WTC11 (cell line): Measurements from ENCODE around the gene CTBP1. TPM values are rescaled to one million over a fixed set of nuclear protein-coding genes. Genes with fewer than 3 reads are reported as not detected.

Source experiments
- ATAC-seq: fragments of 200-7000 bp; cut with Tn5 transposase; 2 replicates; pipeline ENCODE4 v1.10.0; 2021; ENCODE audit warnings: mild to moderate bottlenecking, moderate library complexity
- CTCF ChIA-PET: fragments of 300-600 bp; sonication (Branson Sonifier 250); formaldehyde crosslinking; loops from one replicate; lab custom pipeline; 2021; ENCODE audit warnings: antibody characterized with exemption; lab: Charles Lee
- POLR2A ChIA-PET: fragments of 350-600 bp; sonication (Branson Sonifier 250); formaldehyde crosslinking; loops from one replicate; lab custom pipeline; 2021; ENCODE audit warnings: antibody characterized with exemption; lab: Charles Lee
- DNase-seq: peaks from one replicate; pipeline ENCODE4 v3.0.0; 2021; ENCODE audit warnings: low spot score
- H3K27ac Mint-ChIP-seq: 2 replicates; pipeline ENCODE4 v1.8.0; 2021; ENCODE audit warnings: mixed read lengths
- H3K27me3 Mint-ChIP-seq: 2 replicates; pipeline ENCODE4 v1.8.0; 2021; ENCODE audit warnings: low read depth, mild to moderate bottlenecking, moderate library complexity, mixed read lengths
- H3K36me3 Mint-ChIP-seq: 2 replicates; pipeline ENCODE4 v1.8.0; 2021; ENCODE audit warnings: mixed read lengths
- H3K4me1 Mint-ChIP-seq: 2 replicates; pipeline ENCODE4 v1.8.0; 2022; ENCODE audit warnings: mixed read lengths
- H3K4me3 Mint-ChIP-seq: 2 replicates; pipeline ENCODE4 v1.8.0; 2021; ENCODE audit warnings: mild to moderate bottlenecking, moderate library complexity, mixed read lengths
- H3K9me3 Mint-ChIP-seq: 2 replicates; pipeline ENCODE4 v1.8.0; 2021; ENCODE audit warnings: mixed read lengths
- ATF6 ChIP-seq: sonication (generic); formaldehyde crosslinking; IDR thresholded peaks from 2 replicates; pipeline ENCODE4 v1.8.1; 2023; ENCODE audit warnings: mild to moderate bottlenecking, missing genetic modification reagents
- E2F1 ChIP-seq: sonication (generic); formaldehyde crosslinking; IDR thresholded peaks from 2 replicates; pipeline ENCODE4 v1.8.0; 2022; ENCODE audit warnings: mild to moderate bottlenecking, missing genetic modification reagents
- GRHL2 ChIP-seq: fragments of 250-450 bp; sonication (Bioruptor Pico); IDR thresholded peaks from 2 replicates; pipeline ENCODE4 v1.8.0; 2022; ENCODE audit warnings: mild to moderate bottlenecking, moderate library complexity; ENCODE audit not compliant: insufficient replicate concordance, severe bottlenecking
- KAT7 ChIP-seq: sonication (generic); formaldehyde crosslinking; IDR thresholded peaks from 2 replicates; pipeline ENCODE4 v1.8.1; 2023; ENCODE audit warnings: missing genetic modification reagents, mild to moderate bottlenecking, borderline replicate concordance
- NFYB ChIP-seq: sonication (generic); formaldehyde crosslinking; conservative IDR thresholded peaks from 2 replicates; pipeline ENCODE4 v1.8.0; 2022; ENCODE audit warnings: low read depth, missing genetic modification reagents
- TEAD1 ChIP-seq: sonication (generic); formaldehyde crosslinking; IDR thresholded peaks from 2 replicates; pipeline ENCODE4 v1.8.0; 2022; ENCODE audit warnings: mild to moderate bottlenecking, missing genetic modification reagents
- ZMAT4 ChIP-seq: fragments of 250-450 bp; sonication (Bioruptor Pico); IDR thresholded peaks from 2 replicates; pipeline ENCODE4 v1.9.0; 2021; ENCODE audit warnings: mild to moderate bottlenecking
- ZNF317 ChIP-seq: sonication (generic); formaldehyde crosslinking; IDR thresholded peaks from 2 replicates; pipeline ENCODE4 v1.8.1; 2023; ENCODE audit warnings: low read depth, mild to moderate bottlenecking, moderate library complexity, missing genetic modification reagents, borderline replicate concordance
- ZSCAN18 ChIP-seq: fragments of 250-450 bp; sonication (Bioruptor Pico); IDR thresholded peaks from 2 replicates; pipeline ENCODE4 v2.1.2; 2022; ENCODE audit warnings: mild to moderate bottlenecking, moderate library complexity
- total RNA-seq: library from RNA; stranded (reverse); gene quantifications from 3 replicates; pipeline ENCODE4 v1.2.3, GENCODE V29; 2021
- TF ChIP-seq, protein P1 (sequence below): fragments of 250-450 bp; sonication (Bioruptor Pico); IDR thresholded peaks from 2 replicates; pipeline ENCODE4 v1.9.0; 2021; ENCODE audit warnings: mild to moderate bottlenecking, borderline replicate concordance
- TF ChIP-seq, protein P2 (sequence below): sonication (generic); formaldehyde crosslinking; IDR thresholded peaks from 2 replicates; pipeline ENCODE4 v1.8.1; 2022; ENCODE audit warnings: mild to moderate bottlenecking, missing genetic modification reagents, moderate library complexity, borderline replicate concordance

CTBP1 gene
- total RNA-seq, 1 experiment from 2014 or later = 143 TPM

DNA sequence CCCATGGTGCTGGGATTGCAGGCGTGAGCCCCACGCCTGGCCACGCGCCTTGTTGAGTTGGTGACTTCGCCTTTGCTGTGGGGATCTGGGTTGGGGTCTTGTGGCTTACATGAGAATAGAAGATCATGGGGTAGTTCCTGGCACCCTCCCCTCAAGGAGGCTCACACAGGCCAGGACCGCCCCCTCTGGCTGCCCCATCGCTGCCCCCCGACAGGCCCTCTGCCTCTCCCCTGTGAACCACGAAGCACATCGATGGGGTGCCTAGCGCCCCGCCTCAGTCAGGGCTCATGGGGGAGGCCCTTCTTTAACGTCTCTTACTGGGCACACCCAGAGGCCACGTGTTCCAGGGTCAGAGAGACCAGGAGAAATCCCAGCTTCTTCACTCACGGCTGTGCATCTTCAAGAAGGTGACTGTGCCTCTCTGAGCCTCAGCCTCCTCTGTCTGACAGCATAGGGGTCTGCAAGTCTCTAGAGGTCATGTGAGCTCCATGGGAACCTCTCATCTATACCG lies 53.0 kb downstream of the CTBP1 start:
- H3K27ac Mint-ChIP-seq = no peak overlapping the region
- no peak overlapping the region for H3K4me3 Mint-ChIP-seq
- H3K4me1 Mint-ChIP-seq = no peaks in the 10 kb centered on the region
- H3K9me3 Mint-ChIP-seq = peaks cover 4% of the 10 kb centered on the region
- DNase-seq (peak; percentile 5), ATAC-seq (no peak)
- H3K27me3 Mint-ChIP-seq = peaks cover 3% of the 10 kb centered on the region; the same call in 1 of the 2 replicates
- CTCF ChIA-PET = no interaction called here
- POLR2A ChIA-PET = interaction anchor here (0.5 kb wide), 1 partner anchor 10 kb away, joined by 3 read pairs; no protein-coding TSS in a partner anchor
- TF ChIP-seq ATF6 (CRISPR knock-in tag) = no peak
- TF ChIP-seq, protein P1, sequence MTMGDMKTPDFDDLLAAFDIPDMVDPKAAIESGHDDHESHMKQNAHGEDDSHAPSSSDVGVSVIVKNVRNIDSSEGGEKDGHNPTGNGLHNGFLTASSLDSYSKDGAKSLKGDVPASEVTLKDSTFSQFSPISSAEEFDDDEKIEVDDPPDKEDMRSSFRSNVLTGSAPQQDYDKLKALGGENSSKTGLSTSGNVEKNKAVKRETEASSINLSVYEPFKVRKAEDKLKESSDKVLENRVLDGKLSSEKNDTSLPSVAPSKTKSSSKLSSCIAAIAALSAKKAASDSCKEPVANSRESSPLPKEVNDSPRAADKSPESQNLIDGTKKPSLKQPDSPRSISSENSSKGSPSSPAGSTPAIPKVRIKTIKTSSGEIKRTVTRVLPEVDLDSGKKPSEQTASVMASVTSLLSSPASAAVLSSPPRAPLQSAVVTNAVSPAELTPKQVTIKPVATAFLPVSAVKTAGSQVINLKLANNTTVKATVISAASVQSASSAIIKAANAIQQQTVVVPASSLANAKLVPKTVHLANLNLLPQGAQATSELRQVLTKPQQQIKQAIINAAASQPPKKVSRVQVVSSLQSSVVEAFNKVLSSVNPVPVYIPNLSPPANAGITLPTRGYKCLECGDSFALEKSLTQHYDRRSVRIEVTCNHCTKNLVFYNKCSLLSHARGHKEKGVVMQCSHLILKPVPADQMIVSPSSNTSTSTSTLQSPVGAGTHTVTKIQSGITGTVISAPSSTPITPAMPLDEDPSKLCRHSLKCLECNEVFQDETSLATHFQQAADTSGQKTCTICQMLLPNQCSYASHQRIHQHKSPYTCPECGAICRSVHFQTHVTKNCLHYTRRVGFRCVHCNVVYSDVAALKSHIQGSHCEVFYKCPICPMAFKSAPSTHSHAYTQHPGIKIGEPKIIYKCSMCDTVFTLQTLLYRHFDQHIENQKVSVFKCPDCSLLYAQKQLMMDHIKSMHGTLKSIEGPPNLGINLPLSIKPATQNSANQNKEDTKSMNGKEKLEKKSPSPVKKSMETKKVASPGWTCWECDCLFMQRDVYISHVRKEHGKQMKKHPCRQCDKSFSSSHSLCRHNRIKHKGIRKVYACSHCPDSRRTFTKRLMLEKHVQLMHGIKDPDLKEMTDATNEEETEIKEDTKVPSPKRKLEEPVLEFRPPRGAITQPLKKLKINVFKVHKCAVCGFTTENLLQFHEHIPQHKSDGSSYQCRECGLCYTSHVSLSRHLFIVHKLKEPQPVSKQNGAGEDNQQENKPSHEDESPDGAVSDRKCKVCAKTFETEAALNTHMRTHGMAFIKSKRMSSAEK (CRISPR knock-in tag) = no peak
- no peaks in the 10 kb centered on the region for H3K36me3 Mint-ChIP-seq

DNA sequence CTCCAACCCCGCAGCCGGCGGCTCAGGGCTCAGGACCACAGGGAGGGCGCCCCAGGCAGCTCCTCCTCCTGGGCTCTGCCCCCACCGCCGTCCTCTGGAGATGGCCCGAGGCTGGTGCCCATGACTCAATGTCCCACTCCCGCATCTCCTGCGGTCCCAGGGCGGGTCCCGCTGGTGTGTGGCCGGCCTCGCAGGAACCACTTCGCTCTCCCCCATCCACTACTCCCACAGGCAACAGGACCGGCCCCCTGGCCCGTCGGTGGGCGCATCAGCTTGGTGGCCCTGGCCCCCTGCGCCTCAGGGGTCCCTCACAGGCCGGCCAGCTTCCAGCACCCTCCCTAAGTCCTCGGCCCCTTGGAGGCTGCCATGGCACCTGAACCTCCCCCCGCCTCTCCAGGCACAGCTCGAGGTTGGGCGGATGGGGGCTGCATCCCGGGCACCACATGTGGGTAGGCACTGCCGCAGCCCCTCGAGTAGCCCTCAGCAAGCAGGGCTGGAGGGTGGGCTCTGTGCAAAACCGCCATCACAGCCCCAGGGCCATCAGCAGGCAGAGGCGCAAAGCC lies 53.7 kb downstream of the CTBP1 start:
- H3K27ac Mint-ChIP-seq = no peak overlapping the region
- no peaks in the 10 kb centered on the region for H3K4me1 Mint-ChIP-seq
- peaks cover 5% of the 10 kb centered on the region for H3K9me3 Mint-ChIP-seq
- CTCF ChIA-PET = no interaction called here
- POLR2A ChIA-PET = no interaction called here
- no peak for ATAC-seq
- peaks cover 4% of the 10 kb centered on the region; the same call in 1 of the 2 replicates for H3K27me3 Mint-ChIP-seq
- H3K36me3 Mint-ChIP-seq = no peaks in the 10 kb centered on the region
- peak; percentile 5 for DNase-seq
- H3K4me3 Mint-ChIP-seq = no peak overlapping the region
- TF ChIP-seq NFYB (CRISPR knock-in tag) (no peak), KAT7 (no peak), ZMAT4 (no peak), ZSCAN18 (CRISPR knock-in tag) (no peak), GRHL2 (CRISPR knock-in tag) (no peak), ZNF317 (CRISPR knock-in tag) (no peak), TEAD1 (CRISPR knock-in tag) (no peak), E2F1 (CRISPR knock-in tag) (no peak)
- TF ChIP-seq, protein P2, sequence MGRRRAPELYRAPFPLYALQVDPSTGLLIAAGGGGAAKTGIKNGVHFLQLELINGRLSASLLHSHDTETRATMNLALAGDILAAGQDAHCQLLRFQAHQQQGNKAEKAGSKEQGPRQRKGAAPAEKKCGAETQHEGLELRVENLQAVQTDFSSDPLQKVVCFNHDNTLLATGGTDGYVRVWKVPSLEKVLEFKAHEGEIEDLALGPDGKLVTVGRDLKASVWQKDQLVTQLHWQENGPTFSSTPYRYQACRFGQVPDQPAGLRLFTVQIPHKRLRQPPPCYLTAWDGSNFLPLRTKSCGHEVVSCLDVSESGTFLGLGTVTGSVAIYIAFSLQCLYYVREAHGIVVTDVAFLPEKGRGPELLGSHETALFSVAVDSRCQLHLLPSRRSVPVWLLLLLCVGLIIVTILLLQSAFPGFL (CRISPR knock-in tag) = no peak
- TF ChIP-seq, all 79 proteins: peak for 0
